ENCODE results near the gene LGR6. TPM values are rescaled to one million over a fixed set of nuclear protein-coding genes. Genes with fewer than 3 reads are reported as not detected.

LGR6 gene
- total and polyA plus RNA-seq, 3 donors from 2014 or later = 8.1 to 18.4 (median 8.3) TPM

DNA sequence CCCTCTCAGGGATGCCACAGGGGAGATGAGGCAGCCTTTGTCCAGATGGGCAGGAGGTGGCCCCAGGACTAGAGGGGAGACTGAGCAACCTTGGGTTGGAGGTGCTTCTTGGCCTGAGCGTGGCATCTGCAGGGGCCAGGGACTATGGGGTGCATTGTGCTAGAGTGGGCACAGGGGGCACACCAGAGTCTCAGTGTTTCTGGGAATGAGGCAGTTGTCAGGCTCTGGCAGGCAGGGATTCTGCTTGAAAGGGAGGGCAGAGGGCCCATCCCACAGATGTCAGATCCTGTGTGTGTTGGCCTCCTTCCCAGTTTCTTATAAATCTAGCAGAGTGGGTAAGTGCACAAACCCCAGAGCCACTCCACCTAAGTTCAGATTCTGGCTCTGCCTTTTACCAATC, 13.7 kb downstream of the LGR6 start:
- TF ChIP-seq CTCF (IDR thresholded peaks at IDR 0.05) = no peak
- no peaks in the 10 kb centered on the region for H3K9me3 ChIP-seq
- peak; percentile 32 for DNase-seq
- no peaks in the 10 kb centered on the region for H3K27me3 ChIP-seq
- H3K4me3 ChIP-seq = no peak overlapping the region
- intact Hi-C loops (cut with DNase I; ENCODE audit: low total_unique reads) = no loop called here
- H3K4me1 ChIP-seq = no peaks in the 10 kb centered on the region
- WGBS, 2 donors = 33% methylated on average over 1 of the region's 1 CpG; no CpG with 5 or more reads in 1 of the 2 donors
- no peaks in the 10 kb centered on the region for H3K36me3 ChIP-seq (ENCODE audit: low read depth, missing control alignments)
- H3K27ac ChIP-seq = no peak overlapping the region

- no peaks in the 10 kb centered on the region for H3K4me1 ChIP-seq
- DNase-seq = no peak
- 76 to 78% methylated on average over 11 of the region's 11 CpGs for WGBS, 2 donors
- no peak overlapping the region for H3K27ac ChIP-seq
- no peak for TF ChIP-seq CTCF (IDR thresholded peaks at IDR 0.05)
- no peak for TF ChIP-seq POLR2A (IDR thresholded peaks at IDR 0.05)
- H3K27me3 ChIP-seq = no peaks in the 10 kb centered on the region
- H3K4me3 ChIP-seq = no peak overlapping the region
- H3K36me3 ChIP-seq (ENCODE audit: low read depth, missing control alignments) = no peaks in the 10 kb centered on the region
- intact Hi-C loops (cut with DNase I; ENCODE audit: low total_unique reads) = no loop called here
- no peaks in the 10 kb centered on the region for H3K9me3 ChIP-seq
These were observed 14.8 kb downstream of the LGR6 start for GRCh38 chr1:202208351-202208857.

DNA sequence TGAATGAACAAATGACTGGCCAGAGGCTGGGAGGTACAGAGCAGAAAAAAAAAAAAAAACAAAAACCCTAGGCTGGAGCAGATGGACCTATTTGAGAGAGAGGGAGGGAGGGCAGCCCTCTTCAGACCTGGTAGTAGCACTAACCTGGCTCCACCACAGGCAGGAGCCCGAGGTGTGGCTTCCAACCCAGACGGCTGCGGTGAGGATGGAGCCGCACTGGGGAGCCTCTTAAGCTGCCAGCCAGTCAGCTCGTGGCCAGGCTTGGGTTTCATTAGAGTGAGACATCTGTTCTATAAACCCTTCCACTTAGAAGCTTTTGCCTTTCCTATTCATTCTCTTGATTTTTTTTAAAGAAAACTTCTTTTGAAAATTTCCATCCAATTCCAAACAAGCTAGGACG, 16.8 kb downstream of the LGR6 start:
- Histone ChIP-seq H3K4me3 (no peak overlapping the region), H3K4me1 (no peaks in the 10 kb centered on the region), H3K27me3 (no peaks in the 10 kb centered on the region), H3K27ac (no peak overlapping the region), H3K9me3 (no peaks in the 10 kb centered on the region), H3K36me3 (ENCODE audit: low read depth, missing control alignments) (no peaks in the 10 kb centered on the region)
- no peak for DNase-seq
- TF ChIP-seq POLR2A (IDR thresholded peaks at IDR 0.05) (no peak), CTCF (IDR thresholded peaks at IDR 0.05) (no peak)
- WGBS, 2 donors = 45 to 53% methylated on average over 6 of the region's 6 CpGs
- intact Hi-C loops (cut with DNase I; ENCODE audit: low total_unique reads) = no loop called here

- H3K4me1 ChIP-seq = no peaks in the 10 kb centered on the region
- no peak overlapping the region for H3K4me3 ChIP-seq
- 85 to 96% methylated on average over 1 of the region's 1 CpG for WGBS, 2 donors
- no peak for DNase-seq
- intact Hi-C loops (cut with DNase I; ENCODE audit: low total_unique reads) = no loop called here
- H3K36me3 ChIP-seq (ENCODE audit: low read depth, missing control alignments) = no peaks in the 10 kb centered on the region
- no peaks in the 10 kb centered on the region for H3K9me3 ChIP-seq
- TF ChIP-seq POLR2A (IDR thresholded peaks at IDR 0.05) = no peak
- TF ChIP-seq CTCF (IDR thresholded peaks at IDR 0.05) = no peak
- H3K27me3 ChIP-seq = no peaks in the 10 kb centered on the region
- no peak overlapping the region for H3K27ac ChIP-seq
These were observed 17.4 kb downstream of the LGR6 start for GRCh38 chr1:202210969-202211368.

GRCh38 chr1:202212787-202213186, 19.2 kb downstream of the LGR6 start:
- no peaks in the 10 kb centered on the region for H3K36me3 ChIP-seq (ENCODE audit: low read depth, missing control alignments)
- TF ChIP-seq POLR2A (IDR thresholded peaks at IDR 0.05) (no peak), CTCF (IDR thresholded peaks at IDR 0.05) (no peak)
- DNase-seq = no peak
- WGBS, 2 donors = 64 to 86% methylated on average over 1 of the region's 1 CpG
- H3K27ac ChIP-seq = no peak overlapping the region
- H3K27me3 ChIP-seq = no peaks in the 10 kb centered on the region
- H3K4me3 ChIP-seq = no peak overlapping the region
- intact Hi-C loops (cut with DNase I; ENCODE audit: low total_unique reads) = no loop called here
- no peaks in the 10 kb centered on the region for H3K9me3 ChIP-seq
- H3K4me1 ChIP-seq = no peaks in the 10 kb centered on the region

Data from testis (tissue), 3 donors.